GM10266 (cell line): ENCODE results near the gene CFAP91.

Source experiments
- DNase-seq: peaks from one replicate; pipeline ENCODE4 v3.0.0; 2012; ENCODE audit errors: extremely low spot score
- CTCF ChIP-seq: IDR thresholded peaks from 2 replicates; pipeline ENCODE4 v1.5.1; 2012; ENCODE audit warnings: mild to moderate bottlenecking, low read depth; ENCODE audit not compliant: control insufficient read depth, insufficient read depth; ENCODE audit errors: missing control alignments

Gene CFAP91

DNA sequence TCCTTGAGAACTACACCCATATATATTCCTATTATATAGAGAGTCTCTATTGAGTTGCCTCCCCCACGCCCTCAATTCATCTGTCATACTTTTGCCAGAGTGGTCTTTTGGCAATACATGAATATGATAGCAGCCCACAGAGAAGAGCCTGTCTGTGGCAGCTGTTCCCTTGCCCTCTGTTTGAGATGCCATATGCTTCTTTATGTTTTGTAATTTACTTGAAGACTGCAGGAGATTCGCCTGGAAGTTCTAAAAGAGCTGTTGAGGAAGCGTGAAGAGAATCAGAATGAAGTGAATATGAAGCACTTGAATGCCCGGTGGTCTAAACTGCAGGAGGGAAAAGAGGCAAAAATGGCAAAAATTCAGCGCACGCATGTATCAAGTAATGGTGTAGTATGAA is 27.2 kb downstream of the CFAP91 start:
- no peak for DNase-seq
- TF ChIP-seq CTCF = no peak

GRCh38 chr3:119731560-119732343 is 28.9 kb downstream of the CFAP91 start:
- TF ChIP-seq CTCF = no peak
- DNase-seq = no peak

DNA sequence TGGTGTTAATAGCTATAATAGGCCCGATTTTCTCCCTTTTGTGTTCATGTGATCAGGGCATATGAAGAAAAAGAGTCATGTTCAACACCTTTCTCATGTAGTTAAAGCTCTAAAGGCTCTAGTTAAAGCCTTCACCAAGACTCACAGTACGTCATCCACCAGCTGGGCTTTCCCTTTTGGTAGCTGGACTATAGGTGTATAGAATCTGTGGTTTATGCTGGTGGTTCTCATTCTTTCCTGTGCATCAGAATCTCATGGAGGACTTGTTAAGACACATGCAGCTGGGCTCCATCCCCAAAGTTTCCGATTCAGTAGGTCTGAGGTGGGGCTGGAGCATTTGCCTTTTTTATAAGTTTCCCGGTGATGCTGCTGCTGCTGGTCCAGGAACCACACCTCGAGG is 31.0 kb downstream of the CFAP91 start:
- no peak for TF ChIP-seq CTCF
- DNase-seq = peak; percentile 12

- DNase-seq = no peak
- TF ChIP-seq CTCF = no peak
These were observed 35.9 kb downstream of the CFAP91 start for GRCh38 chr3:119738741-119739140.

DNA sequence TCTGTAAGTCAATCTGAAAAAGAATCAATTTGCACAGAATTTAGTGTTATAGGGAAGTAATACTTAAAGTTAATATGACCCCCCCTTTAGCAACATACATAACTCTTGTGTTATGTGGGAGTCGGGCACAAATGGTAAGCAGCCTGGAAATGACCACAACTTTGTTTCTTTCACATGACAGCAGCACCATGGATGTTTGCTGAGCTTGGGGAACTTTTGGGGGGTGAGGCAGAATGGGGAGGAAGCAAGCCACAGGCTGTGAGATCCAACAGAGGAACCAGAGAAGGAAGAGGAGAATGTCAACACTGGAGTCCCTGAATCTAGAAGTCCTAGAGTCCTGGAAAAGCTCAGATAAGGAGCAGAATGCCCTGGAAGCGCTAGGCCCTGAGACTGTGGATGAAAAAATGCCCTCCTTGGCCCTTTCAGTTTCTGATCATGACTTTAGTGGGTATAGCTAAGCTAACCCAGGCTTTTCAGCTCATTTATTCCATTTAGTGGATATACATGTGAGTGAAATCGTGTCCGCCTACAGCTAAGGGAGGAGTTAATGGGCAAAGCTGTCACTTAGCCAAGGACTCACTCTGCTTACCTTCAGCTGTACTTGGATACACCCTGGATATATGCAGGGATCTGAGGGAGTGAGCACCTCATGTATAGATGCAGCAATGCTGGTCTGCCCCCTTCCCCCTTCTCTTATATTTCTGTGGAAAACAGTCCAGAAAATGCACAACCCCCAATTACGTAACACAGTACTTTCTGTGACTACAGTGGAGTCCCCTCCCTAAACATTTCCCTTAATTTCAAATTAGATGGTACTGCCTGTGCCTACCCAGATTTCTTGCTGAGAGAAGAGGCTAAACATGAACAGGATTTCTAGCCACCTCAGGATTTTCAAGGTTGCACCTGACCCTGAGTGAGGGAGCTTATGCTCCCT is 39.1 kb downstream of the CFAP91 start:
- TF ChIP-seq CTCF = no peak
- no peak for DNase-seq

DNA sequence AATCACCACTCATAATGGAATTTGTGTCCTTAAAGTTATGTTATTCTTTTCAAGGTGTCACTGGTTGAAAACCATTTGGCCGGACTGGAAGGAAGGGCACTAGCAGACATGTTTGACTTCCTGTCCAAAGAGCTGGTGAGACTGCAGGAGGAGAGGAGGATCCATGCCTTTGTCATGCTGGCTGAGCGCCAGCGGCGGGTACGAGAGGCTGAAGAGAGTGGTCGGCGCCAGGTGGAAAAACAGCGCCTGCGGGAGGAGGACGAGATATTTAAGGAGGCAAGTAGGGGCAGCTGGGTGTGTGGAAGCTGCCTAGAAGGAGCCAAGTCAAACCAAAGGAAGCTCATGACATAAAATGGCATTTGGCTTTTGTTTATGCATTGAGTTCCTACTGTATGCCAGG is 41.1 kb downstream of the CFAP91 start:
- DNase-seq = no peak
- TF ChIP-seq CTCF = no peak

GRCh38 chr3:119745942-119746341 is 43.1 kb downstream of the CFAP91 start:
- TF ChIP-seq CTCF = no peak
- DNase-seq = no peak
